Caco-2 (cell line): Measurements from ENCODE around the gene HDAC11. TPM values are rescaled to one million over a fixed set of nuclear protein-coding genes. Genes with fewer than 3 reads are reported as not detected.

ENCODE experiments used
- BruUV-seq: library from RNA; stranded (reverse); fragments of 400-500 nt; replicated peaks from 2 replicates; lab custom pipeline; 2021; lab: Mats Ljungman, UMichigan
- CTCF ChIA-PET: fragments of 300-600 bp; sonication (Branson Sonifier 250); formaldehyde crosslinking; loops from one replicate; lab custom pipeline; 2022; ENCODE audit warnings: antibody characterized with exemption; lab: Charles Lee
- POLR2A ChIA-PET: fragments of 300-600 bp; sonication (Branson Sonifier 250); formaldehyde crosslinking; loops from one replicate; lab custom pipeline; 2022; ENCODE audit warnings: antibody characterized with exemption; lab: Charles Lee
- DNase-seq, 2 experiments: peaks; one replicate each; pipeline versions ENCODE4 v3.0.0 to v3.0.0-alpha.2; 2020 to 2022
- H3K27me3 ChIP-seq: replicated peaks from 2 replicates; pipeline ENCODE4 v1.6.0; 2011; ENCODE audit warnings: low read length; ENCODE audit not compliant: control insufficient read depth, insufficient read depth
- H3K36me3 ChIP-seq: 2 replicates; pipeline ENCODE4 v1.5.1; 2011; ENCODE audit warnings: low read length; ENCODE audit not compliant: control insufficient read depth, insufficient read depth
- H3K4me1 ChIP-seq: fragments of 250-450 bp; sonication (Bioruptor Pico); 2 replicates; pipeline ENCODE4 v1.5.1; 2020; ENCODE audit warnings: mild to moderate bottlenecking
- H3K4me3 ChIP-seq: 2 replicates; pipeline ENCODE4 v1.5.1; 2011; ENCODE audit warnings: low read depth, mild to moderate bottlenecking, control low read depth, low read length
- H3K9me3 ChIP-seq: fragments of 250-450 bp; sonication (Bioruptor Pico); 2 replicates; pipeline ENCODE4 v1.5.1; 2020; ENCODE audit warnings: mild to moderate bottlenecking, moderate library complexity
- H3K27ac Mint-ChIP-seq: one replicate; pipeline ENCODE4 v1.8.0; 2022; ENCODE audit warnings: mixed read lengths; ENCODE audit not compliant: unreplicated experiment
- H3K27me3 Mint-ChIP-seq: one replicate; pipeline ENCODE4 v1.8.0; 2022; ENCODE audit warnings: mixed read lengths; ENCODE audit not compliant: insufficient read depth, unreplicated experiment
- H3K36me3 Mint-ChIP-seq: one replicate; pipeline ENCODE4 v1.8.0; 2022; ENCODE audit warnings: mild to moderate bottlenecking, mixed read lengths; ENCODE audit not compliant: insufficient read depth, unreplicated experiment
- H3K4me1 Mint-ChIP-seq: one replicate; pipeline ENCODE4 v1.8.0; 2022; ENCODE audit warnings: low read depth, mixed read lengths; ENCODE audit not compliant: unreplicated experiment
- H3K4me3 Mint-ChIP-seq: one replicate; pipeline ENCODE4 v1.8.0; 2022; ENCODE audit warnings: mild to moderate bottlenecking, moderate library complexity, mixed read lengths; ENCODE audit not compliant: unreplicated experiment
- H3K9me3 Mint-ChIP-seq: one replicate; pipeline ENCODE4 v1.8.0; 2022; ENCODE audit warnings: mixed read lengths; ENCODE audit not compliant: unreplicated experiment
- intact Hi-C: fragments of 100-400 bp; cut with micrococcal nuclease; formaldehyde crosslinking; loops from one replicate; pipeline ENCODE4 v1.10.0; 2022; ENCODE audit not compliant: unreplicated experiment
- total RNA-seq: library from RNA; stranded (reverse); gene quantifications from 2 replicates; pipeline ENCODE4 v1.2.3, GENCODE V29; 2022
- TF ChIP-seq, protein P1 (sequence below), 2 experiments: fragments of 200-600 bp in 1 of 2; IDR thresholded peaks; 1 replicate in 1 of 2; 2 replicates in 1 of 2; pipeline versions ENCODE4 v1.5.1 to v1.8.0; 2011 to 2022; ENCODE audit warnings: antibody characterized with exemption in 1 of 2, control low read depth in 1 of 2, inconsistent platforms in 1 of 2, low read depth in 1 of 2, low read length in 1 of 2, mild to moderate bottlenecking in 1 of 2, moderate library complexity in 1 of 2; ENCODE audit not compliant: insufficient read depth in 1 of 2, severe bottlenecking in 1 of 2, unreplicated experiment in 1 of 2

HDAC11 gene
- total RNA-seq, 1 experiment from 2014 or later, result 10.9 TPM

DNA sequence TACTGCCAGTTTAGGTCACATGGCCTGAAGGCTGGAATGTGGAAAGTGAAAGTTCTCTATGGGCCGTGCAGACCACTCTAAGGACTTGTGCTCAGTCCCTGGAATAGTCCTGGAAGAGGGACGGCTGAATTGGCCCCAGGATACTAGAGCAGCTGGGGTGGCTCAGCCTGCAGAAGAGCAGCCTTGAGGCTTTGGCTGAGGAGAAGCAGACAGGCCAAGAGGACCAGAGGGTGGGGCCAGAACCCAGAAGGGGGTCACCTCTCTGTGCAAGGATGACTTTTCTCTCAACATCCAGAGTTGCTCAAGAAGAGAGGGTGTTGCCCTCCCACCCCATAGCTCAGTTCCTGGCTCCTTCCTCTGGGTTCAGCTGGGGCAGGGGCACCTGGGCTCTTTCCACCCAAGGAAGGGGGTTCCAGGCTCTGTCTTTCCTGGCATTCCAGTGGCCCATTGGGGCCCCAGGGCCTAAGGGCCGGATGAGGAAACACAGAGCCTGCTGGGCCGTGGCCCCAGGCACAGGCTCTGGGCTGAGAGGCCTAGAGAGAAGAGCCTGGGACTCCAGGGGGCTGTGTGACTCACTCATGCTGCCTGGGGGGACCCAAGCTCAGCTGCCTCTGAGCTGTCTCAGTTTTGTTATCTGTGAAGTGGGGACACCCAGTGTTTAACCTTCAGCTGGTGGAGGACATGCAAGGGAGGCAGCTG is 60.3 kb downstream of the HDAC11 start:
- Histone ChIP-seq H3K36me3 (no peaks in the 10 kb centered on the region), H3K4me3 (no peak overlapping the region), H3K9me3 (no peaks in the 10 kb centered on the region; the same call in 1 of the 2 replicates), H3K27me3 (no peaks in the 10 kb centered on the region), H3K4me1 (no peaks in the 10 kb centered on the region)
- TF ChIP-seq, protein P1, sequence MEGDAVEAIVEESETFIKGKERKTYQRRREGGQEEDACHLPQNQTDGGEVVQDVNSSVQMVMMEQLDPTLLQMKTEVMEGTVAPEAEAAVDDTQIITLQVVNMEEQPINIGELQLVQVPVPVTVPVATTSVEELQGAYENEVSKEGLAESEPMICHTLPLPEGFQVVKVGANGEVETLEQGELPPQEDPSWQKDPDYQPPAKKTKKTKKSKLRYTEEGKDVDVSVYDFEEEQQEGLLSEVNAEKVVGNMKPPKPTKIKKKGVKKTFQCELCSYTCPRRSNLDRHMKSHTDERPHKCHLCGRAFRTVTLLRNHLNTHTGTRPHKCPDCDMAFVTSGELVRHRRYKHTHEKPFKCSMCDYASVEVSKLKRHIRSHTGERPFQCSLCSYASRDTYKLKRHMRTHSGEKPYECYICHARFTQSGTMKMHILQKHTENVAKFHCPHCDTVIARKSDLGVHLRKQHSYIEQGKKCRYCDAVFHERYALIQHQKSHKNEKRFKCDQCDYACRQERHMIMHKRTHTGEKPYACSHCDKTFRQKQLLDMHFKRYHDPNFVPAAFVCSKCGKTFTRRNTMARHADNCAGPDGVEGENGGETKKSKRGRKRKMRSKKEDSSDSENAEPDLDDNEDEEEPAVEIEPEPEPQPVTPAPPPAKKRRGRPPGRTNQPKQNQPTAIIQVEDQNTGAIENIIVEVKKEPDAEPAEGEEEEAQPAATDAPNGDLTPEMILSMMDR (IDR thresholded peaks at IDR 0.05; ENCODE audit: insufficient read depth in 1 of 2, low read depth in 1 of 2, low read length in 1 of 2, severe bottlenecking in 1 of 2, unreplicated experiment in 1 of 2), result no peak
- Mint-ChIP-seq H3K27ac (no peak overlapping the region), H3K4me1 (peaks cover 15% of the 10 kb centered on the region), H3K4me3 (no peak overlapping the region), H3K36me3 (no peaks in the 10 kb centered on the region), H3K27me3 (no peaks in the 10 kb centered on the region), H3K9me3 (no peaks in the 10 kb centered on the region)
- CTCF ChIA-PET, result no interaction called here
- intact Hi-C loops, result no loop called here
- POLR2A ChIA-PET, result no interaction called here
- no TSS peak for BruUV-seq
- DNase-seq, result no peak

DNA sequence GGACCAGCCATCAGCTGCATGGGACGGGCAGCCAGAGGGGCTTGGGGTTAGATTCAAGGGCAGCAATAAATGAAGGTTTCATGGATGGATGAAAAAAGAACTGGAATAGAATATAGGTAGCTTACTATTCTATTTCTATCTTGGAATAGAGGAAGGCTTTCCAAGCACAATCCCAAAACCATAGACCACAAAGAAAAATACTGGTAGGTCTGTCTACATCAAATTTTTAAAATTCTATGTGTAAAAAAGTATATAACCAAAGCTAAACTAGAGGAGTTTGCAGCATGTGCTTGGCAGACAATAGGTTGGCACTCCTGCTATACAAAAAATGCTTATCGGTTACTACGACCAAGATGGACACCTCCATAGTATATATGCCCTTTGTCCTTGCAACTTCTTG is 61.6 kb downstream of the HDAC11 start:
- no peaks in the 10 kb centered on the region for H3K36me3 Mint-ChIP-seq
- TF ChIP-seq, protein P1 (IDR thresholded peaks at IDR 0.05; ENCODE audit: insufficient read depth in 1 of 2, low read depth in 1 of 2, low read length in 1 of 2, severe bottlenecking in 1 of 2, unreplicated experiment in 1 of 2), result no peak
- no peaks in the 10 kb centered on the region for H3K9me3 Mint-ChIP-seq
- Histone ChIP-seq H3K4me3 (no peak overlapping the region), H3K9me3 (no peaks in the 10 kb centered on the region; the same call in 1 of the 2 replicates), H3K36me3 (no peaks in the 10 kb centered on the region), H3K27me3 (no peaks in the 10 kb centered on the region), H3K4me1 (peaks cover 4% of the 10 kb centered on the region)
- intact Hi-C loops, result no loop called here
- peaks cover 20% of the 10 kb centered on the region for H3K4me1 Mint-ChIP-seq
- BruUV-seq, result no TSS peak
- H3K4me3 Mint-ChIP-seq, result no peak overlapping the region
- ChIA-PET CTCF (no interaction called here), POLR2A (no interaction called here)
- no peak for DNase-seq
- H3K27me3 Mint-ChIP-seq, result no peaks in the 10 kb centered on the region
- H3K27ac Mint-ChIP-seq, result no peak overlapping the region

DNA sequence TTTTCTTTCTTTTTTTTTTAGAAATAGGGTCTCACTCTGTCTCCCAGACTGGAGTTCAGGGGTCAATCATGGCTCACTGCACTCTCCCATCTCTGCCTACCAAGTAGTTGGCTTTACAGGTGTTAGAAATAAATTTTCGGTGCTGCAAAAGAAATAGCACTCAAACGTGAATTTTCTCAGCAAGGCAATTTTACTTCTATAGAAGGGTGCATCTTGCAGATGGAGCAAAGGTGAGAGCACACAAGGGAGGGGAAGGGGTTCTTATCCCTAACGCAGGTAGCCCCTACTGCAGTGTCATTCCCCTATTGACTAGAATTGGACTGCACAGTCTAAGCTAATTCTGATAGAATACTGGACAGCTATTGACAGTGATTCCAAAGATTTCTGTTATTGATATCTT is 62.0 kb downstream of the HDAC11 start:
- H3K9me3 ChIP-seq, result no peaks in the 10 kb centered on the region; the same call in 1 of the 2 replicates
- no TSS peak for BruUV-seq
- no peak overlapping the region for H3K27ac Mint-ChIP-seq
- no peaks in the 10 kb centered on the region for H3K27me3 ChIP-seq
- H3K4me1 Mint-ChIP-seq, result peaks cover 19% of the 10 kb centered on the region
- no peak overlapping the region for H3K4me3 ChIP-seq
- no peaks in the 10 kb centered on the region for H3K9me3 Mint-ChIP-seq
- ChIA-PET CTCF (no interaction called here), POLR2A (no interaction called here)
- no peak for DNase-seq
- H3K36me3 ChIP-seq, result no peaks in the 10 kb centered on the region
- peaks cover 8% of the 10 kb centered on the region for H3K4me1 ChIP-seq
- H3K36me3 Mint-ChIP-seq, result no peaks in the 10 kb centered on the region
- no peaks in the 10 kb centered on the region for H3K27me3 Mint-ChIP-seq
- intact Hi-C loops, result no loop called here
- H3K4me3 Mint-ChIP-seq, result no peak overlapping the region
- TF ChIP-seq, protein P1 (IDR thresholded peaks at IDR 0.05; ENCODE audit: insufficient read depth in 1 of 2, low read depth in 1 of 2, low read length in 1 of 2, severe bottlenecking in 1 of 2, unreplicated experiment in 1 of 2), result no peak
